Measurements from ENCODE around the gene CFLAR.

Gene CFLAR

GRCh38 chr2:201127152-201127511 is 11.2 kb downstream of the CFLAR start:
- Histone ChIP-seq H4K20me1 (ENCODE audit: low read depth, low read length) (no peaks in the 10 kb centered on the region), H3K9me2 (replicated peaks; ENCODE audit: insufficient read depth, low read length) (no peaks in the 10 kb centered on the region), H3F3A (ENCODE audit: insufficient read depth) (no peaks in the 10 kb centered on the region), H3K9ac (ENCODE audit: low read length) (no peak overlapping the region), H2AFZ (ENCODE audit: low read depth, low read length, severe bottlenecking) (no peak overlapping the region), H3K27me3 (ENCODE audit: low read length) (no peaks in the 10 kb centered on the region), H3K36me3 (ENCODE audit: low read length) (no peaks in the 10 kb centered on the region), H3K9me3 (ENCODE audit: insufficient read depth, low read length) (no peaks in the 10 kb centered on the region), H3K4me2 (ENCODE audit: low read depth, low read length, poor library complexity, severe bottlenecking) (no peak overlapping the region), H3K27ac (ENCODE audit: low read depth, low read length) (no peak overlapping the region), H3K4me3 (ENCODE audit: insufficient read depth, low read length, poor library complexity, severe bottlenecking) (no peak overlapping the region), H3K79me2 (ENCODE audit: insufficient read depth, low read length) (no peaks in the 10 kb centered on the region)
- no peak for TF ChIP-seq EZH2phosphoT487 (conservative IDR thresholded peaks at IDR 0.05; ENCODE audit: low read length)
- TF ChIP-seq CTCF (IDR thresholded peaks at IDR 0.05; ENCODE audit: insufficient read depth, low read length, poor library complexity, severe bottlenecking) = no peak

- Histone ChIP-seq H3K36me3 (ENCODE audit: low read length) (no peaks in the 10 kb centered on the region), H3K9me3 (ENCODE audit: insufficient read depth, low read length) (no peaks in the 10 kb centered on the region), H3K9ac (ENCODE audit: low read length) (no peak overlapping the region), H3K27ac (ENCODE audit: low read depth, low read length) (no peak overlapping the region), H3K79me2 (ENCODE audit: insufficient read depth, low read length) (no peaks in the 10 kb centered on the region), H2AFZ (ENCODE audit: low read depth, low read length, severe bottlenecking) (no peak overlapping the region), H3K4me2 (ENCODE audit: low read depth, low read length, poor library complexity, severe bottlenecking) (no peak overlapping the region), H3K27me3 (ENCODE audit: low read length) (no peaks in the 10 kb centered on the region), H3K4me3 (ENCODE audit: insufficient read depth, low read length, poor library complexity, severe bottlenecking) (no peak overlapping the region), H3K9me2 (replicated peaks; ENCODE audit: insufficient read depth, low read length) (no peaks in the 10 kb centered on the region), H4K20me1 (ENCODE audit: low read depth, low read length) (no peaks in the 10 kb centered on the region), H3F3A (ENCODE audit: insufficient read depth) (no peaks in the 10 kb centered on the region)
- no peak for TF ChIP-seq EZH2phosphoT487 (conservative IDR thresholded peaks at IDR 0.05; ENCODE audit: low read length)
- no peak for TF ChIP-seq CTCF (IDR thresholded peaks at IDR 0.05; ENCODE audit: insufficient read depth, low read length, poor library complexity, severe bottlenecking)
Observed at GRCh38 chr2:201127570-201127969, 11.6 kb downstream of the CFLAR start.

GRCh38 chr2:201128033-201128432 is 12.1 kb downstream of the CFLAR start:
- H3K4me3 ChIP-seq (ENCODE audit: insufficient read depth, low read length, poor library complexity, severe bottlenecking) = no peak overlapping the region
- no peaks in the 10 kb centered on the region for H3K9me2 ChIP-seq (replicated peaks; ENCODE audit: insufficient read depth, low read length)
- no peak overlapping the region for H3K4me2 ChIP-seq (ENCODE audit: low read depth, low read length, poor library complexity, severe bottlenecking)
- H3K36me3 ChIP-seq (ENCODE audit: low read length) = no peaks in the 10 kb centered on the region
- H3F3A ChIP-seq (ENCODE audit: insufficient read depth) = no peaks in the 10 kb centered on the region
- TF ChIP-seq CTCF (IDR thresholded peaks at IDR 0.05; ENCODE audit: insufficient read depth, low read length, poor library complexity, severe bottlenecking) (no peak), EZH2phosphoT487 (conservative IDR thresholded peaks at IDR 0.05; ENCODE audit: low read length) (no peak)
- H4K20me1 ChIP-seq (ENCODE audit: low read depth, low read length) = no peaks in the 10 kb centered on the region
- H3K27me3 ChIP-seq (ENCODE audit: low read length) = no peaks in the 10 kb centered on the region
- H3K27ac ChIP-seq (ENCODE audit: low read depth, low read length) = no peak overlapping the region
- no peaks in the 10 kb centered on the region for H3K79me2 ChIP-seq (ENCODE audit: insufficient read depth, low read length)
- no peaks in the 10 kb centered on the region for H3K9me3 ChIP-seq (ENCODE audit: insufficient read depth, low read length)
- no peak overlapping the region for H3K9ac ChIP-seq (ENCODE audit: low read length)
- H2AFZ ChIP-seq (ENCODE audit: low read depth, low read length, severe bottlenecking) = no peak overlapping the region
